ENCODE data around the gene ZMIZ2.

Gene ZMIZ2

GRCh38 chr7:44787041-44787440 is 38.4 kb downstream of the ZMIZ2 start:
- H3K27ac ChIP-seq, result no peak overlapping the region
- ChIA-PET CTCF (no interaction called here), POLR2A (ENCODE audit: low non-redundant PET) (no interaction called here)
- no peak for DNase-seq (ENCODE audit: low spot score)
- TF ChIP-seq CTCF (conservative IDR thresholded peaks at IDR 0.05; ENCODE audit: low read depth), result no peak

GRCh38 chr7:44787762-44788161 is 39.1 kb downstream of the ZMIZ2 start:
- H3K27ac ChIP-seq, result no peak overlapping the region
- CTCF ChIA-PET, result no interaction called here
- TF ChIP-seq CTCF (conservative IDR thresholded peaks at IDR 0.05; ENCODE audit: low read depth), result no peak
- POLR2A ChIA-PET (ENCODE audit: low non-redundant PET), result no interaction called here
- no peak for DNase-seq (ENCODE audit: low spot score)

GRCh38 chr7:44789990-44790389 is 41.3 kb downstream of the ZMIZ2 start:
- H3K27ac ChIP-seq, result no peak overlapping the region
- TF ChIP-seq CTCF (conservative IDR thresholded peaks at IDR 0.05; ENCODE audit: low read depth), result no peak
- CTCF ChIA-PET, result no interaction called here
- POLR2A ChIA-PET (ENCODE audit: low non-redundant PET), result no interaction called here
- DNase-seq (ENCODE audit: low spot score), result no peak

GRCh38 chr7:44791278-44792219 is 42.9 kb downstream of the ZMIZ2 start:
- no peak for DNase-seq (ENCODE audit: low spot score)
- ChIA-PET POLR2A (ENCODE audit: low non-redundant PET) (interaction anchor here (0.5 to 0.6 kb wide), 2 partner anchors 27 to 1275 kb away, joined by 3 read pairs; no protein-coding TSS in a partner anchor), CTCF (no interaction called here)
- no peak for TF ChIP-seq CTCF (conservative IDR thresholded peaks at IDR 0.05; ENCODE audit: low read depth)
- no peak overlapping the region for H3K27ac ChIP-seq

- DNase-seq (ENCODE audit: low spot score), result no peak
- no peak for TF ChIP-seq CTCF (conservative IDR thresholded peaks at IDR 0.05; ENCODE audit: low read depth)
- H3K27ac ChIP-seq, result no peak overlapping the region
- ChIA-PET POLR2A (ENCODE audit: low non-redundant PET) (no interaction called here), CTCF (no interaction called here)
These were observed 45.3 kb downstream of the ZMIZ2 start for GRCh38 chr7:44793919-44794318.

- ChIA-PET POLR2A (ENCODE audit: low non-redundant PET) (no interaction called here), CTCF (no interaction called here)
- TF ChIP-seq CTCF (conservative IDR thresholded peaks at IDR 0.05; ENCODE audit: low read depth), result no peak
- H3K27ac ChIP-seq, result peak overlapping the region; percentile 99
- DNase-seq (ENCODE audit: low spot score), result no peak
These were observed 45.7 kb downstream of the ZMIZ2 start for GRCh38 chr7:44794331-44794730.
